Activated B cell treated with CpG ODN at 0.5 μM for 24 hours (primary cell): Measurements from ENCODE around the gene AFF1. TPM values are rescaled to one million over a fixed set of nuclear protein-coding genes. Genes with fewer than 3 reads are reported as not detected.
"Not testable (repeated sequence)": the region's sequence is repeated elsewhere in the genome, so short reads cannot be mapped to it uniquely, and the experiment has no call there.

Source experiments
- ATAC-seq: fragments of 200-7000 bp; cut with Tn5 transposase; one replicate; pipeline ENCODE4 v1.10.0; 2021; ENCODE audit warnings: low read depth, mild to moderate bottlenecking, moderate library complexity
- CTCF ChIA-PET: fragments of 350-600 bp; sonication (Branson Sonifier 250); formaldehyde crosslinking; loops from one replicate; lab custom pipeline; 2021; ENCODE audit warnings: antibody characterized with exemption; lab: Charles Lee
- POLR2A ChIA-PET: fragments of 350-600 bp; sonication (Branson Sonifier 250); formaldehyde crosslinking; loops from one replicate; lab custom pipeline; 2021; ENCODE audit warnings: antibody characterized with exemption; lab: Charles Lee
- DNase-seq: peaks from one replicate; pipeline ENCODE4 v3.0.0; 2022
- H3K27ac Mint-ChIP-seq: one replicate; pipeline ENCODE4 v1.8.0; 2020; ENCODE audit warnings: mixed read lengths
- H3K27me3 Mint-ChIP-seq: one replicate; pipeline ENCODE4 v1.8.0; 2021; ENCODE audit warnings: mixed read lengths
- H3K36me3 Mint-ChIP-seq: one replicate; pipeline ENCODE4 v1.8.0; 2021; ENCODE audit warnings: low read depth, mixed read lengths
- H3K4me1 Mint-ChIP-seq: one replicate; pipeline ENCODE4 v1.8.0; 2021; ENCODE audit warnings: mixed read lengths
- H3K4me3 Mint-ChIP-seq: one replicate; pipeline ENCODE4 v1.8.0; 2020; ENCODE audit warnings: mild to moderate bottlenecking, mixed read lengths
- H3K9me3 Mint-ChIP-seq: one replicate; pipeline ENCODE4 v1.8.0; 2020; ENCODE audit warnings: mixed read lengths
- CTCF ChIP-seq: fragments of 200-600 bp; IDR thresholded peaks from one replicate; pipeline ENCODE4 v1.8.0; 2022; ENCODE audit warnings: antibody characterized with exemption, mild to moderate bottlenecking
- intact Hi-C: fragments of 100-400 bp; cut with micrococcal nuclease; formaldehyde crosslinking; loops from one replicate; pipeline ENCODE4 v1.15.1; 2024
- total RNA-seq: library from RNA; stranded (reverse); gene quantifications from 2 replicates; pipeline ENCODE4 v1.2.3, GENCODE V29; 2022

The AFF1 gene
- total RNA-seq, 1 donor from 2014 or later: 60.8 TPM

GRCh38 chr4:87012265-87012953 lies 77.6 kb downstream of the AFF1 start:
- POLR2A ChIA-PET: interaction anchor here (1.0 to 9.5 kb wide), 4 partner anchors 10 to 76 kb away, joined by 3 to 256 read pairs (median 4); partner anchors contain the start of gene AFF1
- Mint-ChIP-seq H3K9me3 (no peaks in the 10 kb centered on the region), H3K4me1 (peaks cover 84% of the 10 kb centered on the region), H3K36me3 (peaks cover 5% of the 10 kb centered on the region), H3K27me3 (no peaks in the 10 kb centered on the region), H3K27ac (peak overlapping the region; percentile 18), H3K4me3 (peak overlapping the region; percentile 25)
- no peak for DNase-seq
- TF ChIP-seq CTCF: no peak
- ATAC-seq: peak; percentile 19
- intact Hi-C loops: no loop called here
- CTCF ChIA-PET: interaction anchor here (1.3 kb wide), 2 partner anchors 78 to 81 kb away, joined by 4 to 7 read pairs; partner anchors contain the start of gene AFF1

DNA sequence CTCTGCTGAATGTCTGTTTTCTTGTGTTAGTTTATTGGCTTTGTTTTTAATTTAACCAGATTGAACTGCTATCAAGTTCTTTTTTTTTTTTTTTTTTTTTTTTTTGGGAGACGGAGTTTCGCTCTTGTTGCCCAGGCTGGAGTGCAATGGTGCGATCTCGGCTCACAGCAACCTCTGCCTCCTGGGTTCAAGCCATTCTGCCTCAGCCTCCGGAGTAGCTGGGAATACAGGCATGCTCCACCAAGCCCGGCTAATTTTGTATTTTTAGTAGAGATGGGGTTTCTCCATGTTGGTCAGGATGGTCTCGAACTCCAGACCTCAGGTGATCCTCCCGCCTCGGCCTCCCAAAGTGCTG lies 78.1 kb downstream of the AFF1 start:
- CTCF ChIA-PET, H3K4me3 Mint-ChIP-seq, intact Hi-C loops, ATAC-seq, POLR2A ChIA-PET, DNase-seq, H3K9me3 Mint-ChIP-seq, H3K27ac Mint-ChIP-seq, H3K27me3 Mint-ChIP-seq, H3K36me3 Mint-ChIP-seq: not testable (repeated sequence)
- peaks cover 84% of the 10 kb centered on the region for H3K4me1 Mint-ChIP-seq

GRCh38 chr4:87014284-87014782 lies 79.5 kb downstream of the AFF1 start:
- ChIA-PET POLR2A (interaction anchor here (0.7 to 2.0 kb wide), 3 partner anchors 8 to 72 kb away, joined by 3 to 10 read pairs (median 7); no protein-coding TSS in a partner anchor), CTCF (interaction anchor here (0.9 kb wide), 1 partner anchor 12 kb away, joined by 3 read pairs; no protein-coding TSS in a partner anchor)
- Mint-ChIP-seq H3K36me3 (no peaks in the 10 kb centered on the region), H3K27ac (no peak overlapping the region), H3K4me3 (no peak overlapping the region), H3K9me3 (no peaks in the 10 kb centered on the region), H3K4me1 (peaks cover 85% of the 10 kb centered on the region), H3K27me3 (no peaks in the 10 kb centered on the region)
- intact Hi-C loops: no loop called here
- DNase-seq: no peak
- TF ChIP-seq CTCF: no peak
- no peak for ATAC-seq

GRCh38 chr4:87015416-87015815 lies 80.6 kb downstream of the AFF1 start:
- Mint-ChIP-seq H3K4me3 (no peak overlapping the region), H3K27me3 (no peaks in the 10 kb centered on the region), H3K4me1 (peaks cover 85% of the 10 kb centered on the region), H3K27ac (peak overlapping the region; percentile 10), H3K36me3 (no peaks in the 10 kb centered on the region), H3K9me3 (no peaks in the 10 kb centered on the region)
- ChIA-PET CTCF (interaction anchor here (0.9 kb wide), 1 partner anchor 11 kb away, joined by 3 read pairs; no protein-coding TSS in a partner anchor), POLR2A (interaction anchor here (1.1 to 2.0 kb wide), 2 partner anchors 9 to 11 kb away, joined by 3 to 10 read pairs; no protein-coding TSS in a partner anchor)
- intact Hi-C loops: loop anchor here (1.0 kb wide), 1 partner anchor 12 kb away; no protein-coding TSS in a partner anchor
- DNase-seq (no peak), ATAC-seq (no peak)
- TF ChIP-seq CTCF: no peak

GRCh38 chr4:87017580-87018342 lies 83.0 kb downstream of the AFF1 start:
- no peak for ATAC-seq
- DNase-seq: no peak
- TF ChIP-seq CTCF: no peak
- Mint-ChIP-seq H3K9me3 (no peaks in the 10 kb centered on the region), H3K27me3 (no peaks in the 10 kb centered on the region), H3K27ac (peak overlapping the region; percentile 88), H3K4me3 (peak overlapping the region; percentile 24), H3K4me1 (peaks cover 86% of the 10 kb centered on the region), H3K36me3 (no peaks in the 10 kb centered on the region)
- CTCF ChIA-PET: no interaction called here
- intact Hi-C loops: no loop called here
- POLR2A ChIA-PET: interaction anchor here (0.6 to 3.6 kb wide), 7 partner anchors 10 to 1320 kb away, joined by 3 to 17 read pairs (median 3); partner anchors contain the start of gene AFF1
